DMS 273 treated with DMSO at 0.1 percent for 48 hours (cell line): ENCODE results near the gene ZBTB18.

Experiments used
- DNase-seq: peaks from one replicate; lab custom pipeline; 2025; lab: John Stamatoyannopoulos, UW

Gene ZBTB18

GRCh38 chr1:244090645-244091044, 39.6 kb downstream of the ZBTB18 start:
- no peak for DNase-seq

- DNase-seq = no peak
Measured at GRCh38 chr1:244092293-244092963, 41.3 kb downstream of the ZBTB18 start.

DNA sequence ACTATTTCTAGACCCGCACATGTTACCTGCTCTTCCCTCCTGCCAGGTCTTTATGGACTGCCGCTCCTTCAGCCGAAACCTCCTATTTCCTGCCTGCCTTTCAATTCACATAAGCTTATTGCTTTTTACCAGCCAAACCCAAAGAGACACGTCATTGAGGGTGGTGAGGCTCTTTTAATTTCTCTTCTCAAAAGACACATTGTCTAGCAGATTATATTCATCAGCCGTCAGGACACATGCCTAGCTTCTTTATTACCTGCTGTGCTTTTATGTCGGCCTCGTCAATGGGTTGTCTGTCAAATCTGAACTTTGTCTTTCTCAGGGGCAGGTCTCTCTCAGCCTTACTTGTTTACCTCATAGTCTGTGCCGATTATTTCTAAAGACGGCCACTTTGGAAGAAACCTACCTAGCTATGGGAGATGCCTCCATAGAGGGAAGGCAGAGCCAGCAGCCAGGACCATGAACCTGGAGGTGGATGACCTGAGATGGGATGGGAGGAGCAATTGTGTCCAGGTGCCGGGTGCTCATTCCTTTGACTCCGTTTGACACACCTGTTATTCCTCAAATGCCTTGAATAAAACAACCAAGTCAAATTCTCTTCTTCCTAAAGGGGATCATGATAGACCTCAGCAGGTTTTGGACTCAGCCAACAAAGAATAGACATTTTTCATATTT, 42.0 kb downstream of the ZBTB18 start:
- no peak for DNase-seq

- no peak for DNase-seq
Measured at GRCh38 chr1:244094880-244095528, 43.9 kb downstream of the ZBTB18 start.

GRCh38 chr1:244095529-244095911, 44.4 kb downstream of the ZBTB18 start:
- DNase-seq = no peak

DNA sequence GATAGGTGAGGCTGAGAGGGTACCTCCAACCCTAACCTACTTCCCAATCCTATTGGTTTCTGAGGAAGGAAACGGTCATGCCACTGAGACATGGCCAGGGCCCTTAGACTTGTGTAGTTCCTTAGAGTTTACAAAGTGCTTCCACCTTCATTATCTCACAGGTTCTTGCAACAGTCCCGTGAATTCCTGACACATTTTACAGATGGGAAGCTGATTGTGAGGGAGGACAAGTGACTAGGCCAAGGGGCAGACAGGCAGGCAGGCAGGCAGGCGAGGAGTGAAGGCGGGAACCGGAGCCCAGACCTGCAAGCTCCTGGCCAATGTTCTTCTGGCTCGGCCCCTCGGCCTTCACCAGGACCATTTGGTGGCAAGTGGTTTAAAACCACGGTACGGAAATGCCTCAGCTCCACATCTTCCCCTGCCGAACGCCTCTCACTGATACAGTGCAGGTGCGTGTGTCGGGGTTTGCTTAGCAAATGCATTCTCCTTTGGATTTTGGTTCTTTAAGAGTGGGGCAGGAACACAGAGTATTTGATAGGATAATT, 45.1 kb downstream of the ZBTB18 start:
- no peak for DNase-seq

DNA sequence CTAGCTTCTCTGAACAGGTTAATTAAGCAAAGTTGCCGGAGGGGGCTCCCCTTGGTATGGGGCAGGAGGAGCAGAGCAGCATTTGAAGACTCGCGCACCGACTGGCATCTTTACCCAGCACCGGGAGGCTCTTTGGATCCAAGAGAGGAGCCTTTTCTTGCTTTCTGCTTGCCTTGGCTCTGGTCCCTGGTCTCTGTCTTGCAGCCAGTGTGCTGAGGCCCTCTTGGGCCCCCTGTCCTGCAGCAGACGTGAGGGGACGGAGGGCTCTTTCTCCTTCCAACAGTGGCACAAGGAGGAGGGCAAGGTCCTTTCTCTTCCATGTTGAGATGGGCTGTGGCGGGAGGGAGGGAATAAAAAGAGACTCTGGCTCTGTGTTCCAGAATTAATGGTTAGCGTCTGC, 45.6 kb downstream of the ZBTB18 start:
- DNase-seq = no peak

DNA sequence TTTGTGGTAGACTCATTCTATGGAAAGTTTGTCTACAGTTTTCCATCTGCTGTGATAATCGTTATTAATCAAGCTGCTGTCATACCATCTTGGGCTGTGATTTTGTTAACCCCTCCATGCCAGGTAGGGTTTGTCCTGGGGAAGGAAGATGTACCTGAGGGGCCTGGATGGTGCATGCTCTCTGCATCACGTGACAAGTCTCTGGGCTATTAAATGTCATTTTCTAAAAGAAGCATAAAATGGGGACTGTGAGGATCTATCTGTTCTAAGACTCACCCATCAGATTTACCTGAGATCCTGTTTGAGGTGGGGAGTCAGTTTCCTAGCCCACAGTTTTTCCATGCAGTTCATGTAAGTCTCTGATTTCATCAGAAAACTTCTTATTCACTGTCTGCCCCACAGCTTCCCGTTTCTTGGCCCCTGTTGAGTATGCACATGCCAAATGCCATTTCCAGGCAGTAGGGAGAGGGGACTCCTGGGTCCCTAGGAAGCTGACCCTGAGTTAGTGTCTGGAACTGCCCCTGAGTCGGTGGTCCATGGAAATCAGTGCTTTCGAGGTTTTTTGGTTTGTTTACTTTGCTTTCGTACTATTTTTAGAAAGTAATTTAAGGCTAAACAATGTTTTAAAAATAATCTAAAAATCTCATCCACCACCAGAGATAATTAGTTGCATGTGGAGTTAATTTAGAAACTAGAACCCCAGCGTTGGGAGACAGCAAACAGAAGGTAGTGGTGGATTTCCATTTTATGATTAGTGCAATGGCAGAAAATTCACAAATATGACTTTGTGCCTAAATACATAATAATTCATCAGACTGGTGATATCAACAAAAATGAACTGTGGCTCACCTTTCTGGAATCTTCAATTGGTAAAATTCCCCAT, 46.7 kb downstream of the ZBTB18 start:
- no peak for DNase-seq

DNA sequence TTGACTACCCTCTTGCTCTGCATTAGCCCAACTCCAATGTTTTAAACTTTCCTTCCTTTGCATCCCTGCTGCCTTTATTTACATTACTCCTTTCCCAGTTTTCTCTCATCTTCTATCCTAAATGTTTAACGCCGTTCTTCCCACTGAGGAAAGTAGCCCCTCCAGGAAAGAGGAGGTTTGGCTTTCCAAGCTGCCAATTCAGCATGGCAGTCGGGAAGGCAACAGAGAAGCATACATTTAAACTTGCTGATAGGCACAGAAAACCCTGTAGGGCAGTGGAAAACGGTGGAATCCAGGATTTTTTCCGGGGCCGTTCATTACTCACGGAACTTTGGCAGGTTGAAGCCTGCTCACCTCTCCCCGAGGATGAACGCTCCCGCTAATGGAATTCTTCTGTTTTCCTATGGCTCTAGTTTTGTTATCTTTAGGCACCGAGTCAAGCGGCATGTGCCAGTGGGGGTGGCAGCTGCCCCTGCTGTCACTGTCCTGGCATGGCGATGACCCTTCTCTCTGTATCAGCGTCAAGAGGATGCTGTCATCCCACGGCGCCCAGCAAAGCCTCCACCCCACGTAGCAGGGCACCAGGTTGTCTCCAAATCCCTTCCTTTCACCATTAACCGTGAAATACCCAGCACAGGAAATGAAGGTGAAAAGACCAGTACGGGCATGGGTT, 48.3 kb downstream of the ZBTB18 start:
- no peak for DNase-seq

DNA sequence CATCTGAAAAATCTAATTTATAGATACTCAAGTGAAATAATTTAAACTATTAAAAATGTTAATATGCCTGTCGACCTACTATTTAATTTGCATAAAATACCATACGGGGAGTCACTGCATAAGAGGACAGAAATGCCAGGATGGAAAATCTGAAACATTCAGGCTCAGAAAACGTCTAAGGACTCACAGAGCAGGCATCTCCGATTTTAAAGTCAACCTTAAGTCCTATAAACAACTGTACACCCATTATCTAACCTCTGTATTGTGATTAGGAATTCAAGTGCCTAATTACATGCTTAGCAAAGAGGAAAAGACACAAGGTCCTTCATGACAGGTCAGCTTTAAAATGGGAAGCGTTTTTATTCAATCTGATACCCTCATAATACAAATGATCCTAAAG, 49.2 kb downstream of the ZBTB18 start:
- DNase-seq = no peak

DNA sequence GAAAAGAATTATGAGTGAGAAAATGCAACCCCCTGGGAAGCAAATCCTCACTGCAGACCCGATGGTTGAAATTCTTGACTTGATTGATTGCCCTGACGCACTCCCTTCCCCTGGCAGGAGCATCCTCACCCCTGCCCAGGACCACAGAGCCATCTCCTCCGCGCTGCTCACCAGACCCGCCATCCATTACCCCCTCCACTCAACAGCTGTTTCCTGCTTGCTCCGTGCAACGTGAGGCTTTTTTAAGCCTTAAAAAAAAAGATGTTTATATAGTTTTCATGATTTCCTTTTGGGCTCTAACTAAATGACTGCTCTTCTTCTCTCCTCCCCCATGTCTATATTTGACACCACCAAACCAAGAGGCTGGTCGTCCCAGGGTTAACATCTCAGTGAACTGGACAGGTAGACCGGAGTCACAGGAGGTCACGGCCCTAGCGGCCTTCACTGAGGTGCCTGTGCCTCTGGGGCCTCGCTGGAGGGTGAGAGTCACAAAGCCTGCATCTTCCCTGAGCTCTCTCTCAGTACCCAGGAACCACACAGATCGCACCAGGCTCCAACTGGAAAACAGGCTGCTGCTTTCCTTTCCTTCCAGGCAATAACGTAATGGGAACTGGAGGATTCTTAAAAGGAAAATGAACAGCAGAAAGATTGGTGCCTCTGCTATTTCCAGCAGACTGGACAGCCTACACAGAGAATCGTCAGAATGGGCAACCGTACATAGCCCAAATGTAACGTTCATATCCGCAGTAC, 49.8 kb downstream of the ZBTB18 start:
- DNase-seq = no peak

DNA sequence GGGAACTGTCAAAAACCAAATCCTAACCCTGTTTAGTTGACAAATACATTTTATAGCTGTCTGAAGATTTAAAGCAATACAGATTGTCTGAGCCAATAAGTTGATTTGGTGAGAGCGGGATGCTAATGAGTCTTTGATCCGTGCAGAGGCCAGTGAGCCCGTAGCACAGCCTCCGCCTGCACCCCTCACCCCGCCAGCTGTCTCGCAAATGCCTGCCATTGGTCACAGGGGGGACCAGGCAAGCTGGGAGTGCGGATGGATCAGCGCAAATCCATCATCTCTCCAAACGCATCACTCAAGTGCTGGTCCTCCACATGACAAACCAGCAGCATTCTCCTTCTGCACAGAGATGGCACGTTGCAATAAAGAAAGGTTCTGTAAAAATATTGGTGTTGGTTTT, 51.0 kb downstream of the ZBTB18 start:
- no peak for DNase-seq

DNA sequence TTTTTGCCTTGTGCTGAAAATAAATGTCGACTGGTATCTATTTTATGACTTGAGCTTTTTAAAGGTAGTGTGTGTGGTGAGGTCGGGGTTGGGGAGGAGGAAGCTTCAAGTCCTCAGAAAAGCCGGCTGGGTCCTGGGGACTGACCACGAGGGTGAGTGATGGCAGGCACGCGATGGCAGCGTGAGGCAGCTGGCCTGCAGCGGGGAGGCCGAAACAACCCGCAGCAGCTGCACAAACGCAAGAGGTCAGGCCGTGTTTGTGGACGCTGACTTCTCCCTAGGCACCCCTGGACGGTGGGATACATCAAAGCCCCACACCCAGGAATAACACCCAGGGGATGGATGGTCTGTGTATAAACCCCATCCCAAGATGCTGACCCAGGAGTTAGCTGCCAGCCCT, 51.4 kb downstream of the ZBTB18 start:
- DNase-seq = no peak

DNA sequence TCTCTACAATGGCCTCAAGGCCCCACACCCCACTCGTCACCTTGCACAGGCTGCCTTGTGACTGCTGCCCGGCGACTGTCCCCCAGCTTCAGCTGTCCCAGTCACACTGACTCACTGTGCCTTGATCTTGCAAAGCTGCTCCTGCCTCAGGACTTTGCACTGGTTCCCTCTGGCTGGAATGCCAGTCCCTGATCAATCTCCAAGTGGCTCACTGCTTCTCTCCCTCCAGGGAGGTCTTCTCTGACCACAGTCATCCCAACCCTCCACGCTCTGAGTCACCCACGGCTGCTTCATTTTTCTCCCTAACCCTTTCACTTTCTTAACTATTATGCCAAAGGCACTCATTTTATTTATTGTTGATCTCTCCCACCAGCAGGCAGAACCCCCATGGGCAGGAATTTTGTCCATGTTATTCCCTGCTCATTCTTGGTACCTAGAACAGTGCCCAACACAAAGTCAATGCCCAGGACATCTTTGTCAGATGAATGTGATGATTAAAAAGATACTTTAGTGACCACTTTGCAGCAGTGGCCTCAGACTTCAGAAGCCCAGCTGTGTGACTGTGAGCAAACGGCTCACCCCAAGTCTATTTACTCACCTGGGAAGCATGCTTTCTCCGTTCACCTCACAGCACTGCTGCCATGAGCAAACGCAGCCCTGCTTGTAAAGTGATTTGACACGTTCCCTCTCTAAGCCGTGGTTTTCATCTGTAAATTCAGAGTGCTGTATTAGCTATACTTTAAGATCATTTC, 53.4 kb downstream of the ZBTB18 start:
- no peak for DNase-seq

DNA sequence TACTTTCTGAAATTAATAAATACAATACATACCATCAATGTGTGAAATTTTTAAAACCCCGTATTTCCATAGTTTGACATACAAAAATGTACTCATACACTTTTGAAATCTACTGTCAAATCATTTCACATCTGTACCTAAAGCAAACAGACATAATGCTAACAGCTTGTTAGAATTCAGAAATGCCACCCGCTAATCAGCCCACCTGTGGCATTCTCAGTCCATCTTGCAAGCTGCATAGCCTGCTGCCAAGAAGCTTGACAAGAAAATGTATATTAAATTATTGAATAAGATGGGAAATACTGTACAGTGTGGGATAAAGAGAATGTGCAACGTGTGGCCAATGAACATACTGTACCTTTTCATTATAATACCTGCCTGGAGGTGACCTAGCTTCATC, 55.1 kb downstream of the ZBTB18 start:
- DNase-seq = peak; percentile 17
